ENCODE measurements around the gene ABHD18.
"Not testable (repeated sequence)": the region's sequence is repeated elsewhere in the genome, so short reads cannot be mapped to it uniquely, and the experiment has no call there.

The ABHD18 gene

GRCh38 chr4:127965062-127965802, at the start of gene ABHD18, which contains the start of gene MFSD8:
ABHD18 (plus strand) TSS chr4:127965406; CDS start chr4:127982956, 17,550 bp downstream.
MFSD8 (minus strand) TSS chr4:127965173; CDS start chr4:127965133, 40 bp downstream.
- peak; percentile 99 for DNase-seq

DNA sequence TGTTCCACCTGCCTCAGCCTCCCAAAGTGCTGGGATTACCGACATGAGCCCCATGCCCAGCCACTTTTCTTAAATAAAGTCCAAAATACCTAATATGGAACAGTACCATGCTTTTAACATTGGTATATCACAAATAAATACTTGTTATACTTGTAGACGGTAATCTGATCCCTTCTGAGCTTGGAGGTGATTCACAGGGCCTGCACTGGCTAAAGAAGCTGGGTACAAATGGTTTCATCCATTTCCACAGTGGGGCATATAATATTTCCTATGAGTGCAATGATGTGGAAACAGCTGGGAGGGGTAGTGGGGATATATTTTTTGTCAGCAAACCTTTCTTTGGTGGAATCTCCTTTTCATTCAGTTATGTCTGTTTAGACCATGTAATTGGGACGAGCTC, 48.7 kb upstream of the ABHD18 start:
- no peak for DNase-seq

DNA sequence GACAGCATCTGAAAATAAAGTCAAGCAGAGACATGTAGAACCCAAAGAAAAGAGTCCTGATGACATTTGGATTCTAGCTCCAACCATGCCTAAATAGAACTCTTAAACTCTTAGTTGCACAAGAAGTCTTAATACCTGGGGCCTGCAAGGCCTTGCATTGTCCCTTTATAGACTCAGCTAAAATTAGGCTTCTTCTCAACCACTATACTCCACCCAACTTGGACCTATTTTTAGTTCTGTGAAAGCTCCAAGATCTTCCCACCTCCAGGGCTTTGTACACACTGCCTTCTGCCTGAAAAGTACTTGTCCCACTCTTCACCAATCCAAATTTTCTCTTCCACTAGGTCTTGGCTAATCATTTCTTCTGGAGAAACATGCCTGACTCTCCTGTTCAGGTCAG, 48.1 kb upstream of the ABHD18 start:
- DNase-seq, result no peak

DNA sequence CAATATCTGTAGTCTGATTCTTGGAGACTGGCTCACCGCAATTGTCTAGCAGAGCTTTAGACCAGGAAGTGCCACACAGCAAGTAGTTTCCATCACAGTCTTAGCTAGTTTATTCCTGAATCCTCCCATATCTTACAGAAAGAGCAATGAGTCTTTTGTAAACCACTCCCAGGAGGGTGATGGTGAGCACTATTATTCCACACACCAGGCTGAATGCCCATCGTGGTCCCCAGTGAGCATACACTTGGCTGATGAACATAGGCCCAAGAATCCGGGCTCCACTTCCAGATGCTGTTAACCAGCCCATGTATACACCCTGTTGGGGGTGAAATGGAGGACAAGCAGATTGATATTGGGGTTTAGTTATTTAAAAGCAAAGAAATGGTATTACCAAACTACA, 44.7 kb upstream of the ABHD18 start:
- DNase-seq, result no peak

- no peak for DNase-seq
These were observed 43.0 kb upstream of the ABHD18 start for GRCh38 chr4:127922226-127922625.

- not testable (repeated sequence) for DNase-seq
These were observed 39.5 kb upstream of the ABHD18 start for GRCh38 chr4:127925720-127926119.

- no peak for DNase-seq
These were observed 35.0 kb upstream of the ABHD18 start for GRCh38 chr4:127930175-127930574.

DNA sequence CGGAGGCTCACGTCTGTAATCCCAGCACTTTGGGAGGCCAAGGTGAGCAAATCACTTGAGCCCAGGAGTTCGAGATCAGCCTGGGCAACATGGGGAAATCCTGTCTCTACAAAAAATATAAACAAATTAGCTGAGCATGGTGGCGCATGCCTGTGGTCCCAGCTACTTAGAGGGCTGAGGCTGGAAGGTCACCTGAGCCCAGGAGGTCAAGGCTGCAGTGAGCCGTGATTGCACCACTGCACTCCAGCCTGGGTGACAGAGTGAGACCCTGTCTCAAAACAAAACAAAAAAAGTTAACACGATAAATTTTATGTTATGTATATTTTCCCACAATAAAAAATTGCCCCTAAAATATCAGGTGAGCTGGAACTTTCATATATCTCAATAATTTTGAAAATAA, 33.4 kb upstream of the ABHD18 start:
- not testable (repeated sequence) for DNase-seq

- DNase-seq, result no peak
These were observed 28.2 kb upstream of the ABHD18 start for GRCh38 chr4:127936974-127937373.

DNA sequence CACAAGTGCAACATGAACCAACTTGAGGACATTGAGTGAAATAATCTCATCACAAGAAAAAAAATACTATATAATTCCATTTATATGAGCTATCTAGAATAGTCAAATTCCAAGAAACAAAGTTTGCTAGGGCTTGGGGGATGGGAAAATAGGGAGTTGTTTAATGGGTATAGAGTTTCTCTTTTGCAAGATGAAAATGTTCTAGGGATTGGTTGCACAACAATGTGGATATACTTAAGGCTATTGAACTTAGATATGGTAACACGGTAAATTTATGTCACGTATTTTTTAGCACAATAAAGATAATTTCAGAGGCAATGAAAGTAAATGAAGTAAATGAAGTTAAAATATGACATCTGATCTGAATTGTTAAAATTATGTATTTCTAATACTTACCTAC, 8.1 kb upstream of the ABHD18 start:
- DNase-seq, result no peak

DNA sequence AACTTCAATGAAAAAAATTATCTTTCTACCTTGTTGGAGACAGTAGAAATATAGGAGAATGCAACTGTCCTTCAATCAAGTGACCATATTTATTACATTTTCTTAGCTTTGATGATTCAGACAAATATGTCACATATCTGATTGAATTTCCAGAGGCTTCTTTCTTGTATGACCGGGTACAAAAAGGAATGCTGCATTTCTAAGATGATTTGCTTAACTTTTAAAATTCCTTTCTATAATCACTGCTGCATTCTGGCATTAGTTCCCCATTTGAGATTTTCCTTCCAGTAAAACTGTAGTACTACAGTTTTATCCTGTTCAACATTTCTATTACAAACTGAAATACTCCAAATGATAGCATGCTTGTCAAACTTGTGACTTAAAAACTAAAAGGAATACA, 5.4 kb upstream of the ABHD18 start:
- DNase-seq, result no peak

DNA sequence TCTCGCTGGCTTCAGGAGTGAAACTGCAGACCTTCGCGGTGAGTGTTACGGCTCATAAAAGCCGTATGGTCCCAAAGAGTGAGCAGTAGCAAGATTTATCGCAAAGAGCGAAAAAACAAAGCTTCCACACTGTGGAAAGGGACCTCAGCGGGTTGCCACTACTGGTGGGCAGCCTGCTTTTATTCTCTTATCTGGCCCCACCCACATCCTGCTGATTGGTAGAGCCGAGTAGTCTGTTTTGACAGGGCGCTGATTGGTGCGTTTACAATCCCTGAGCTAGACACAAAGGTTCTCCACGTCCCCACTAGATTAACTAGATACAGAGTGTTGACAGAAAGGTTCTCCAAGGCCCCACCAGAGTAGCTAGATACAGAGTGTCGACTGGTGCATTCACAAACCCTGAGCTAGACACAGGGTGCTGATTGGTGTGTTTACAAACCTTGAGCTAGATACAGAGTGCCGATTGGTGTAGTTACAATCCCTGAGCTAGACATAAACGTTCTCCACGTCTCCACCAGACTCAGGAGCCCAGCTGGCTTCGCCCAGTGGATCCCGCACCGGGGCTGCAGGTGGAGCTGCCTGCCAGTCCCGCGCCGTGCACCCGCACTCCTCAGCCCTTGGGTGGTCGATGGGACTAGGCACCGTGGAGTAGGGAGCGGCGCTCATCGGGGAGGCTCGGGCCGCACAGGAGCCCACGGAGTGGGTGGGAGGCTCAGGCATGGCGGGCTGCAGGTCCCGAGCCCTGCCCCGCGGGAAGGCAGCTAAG, 1.4 kb upstream of the ABHD18 start:
- peak; percentile 58 for DNase-seq

GRCh38 chr4:127964426-127965061, 662 bp upstream of the ABHD18 start:
- not testable (repeated sequence) for DNase-seq

GRCh38 chr4:127965803-127966175, 583 bp downstream of the ABHD18 start:
- DNase-seq, result peak; percentile 73

DNA sequence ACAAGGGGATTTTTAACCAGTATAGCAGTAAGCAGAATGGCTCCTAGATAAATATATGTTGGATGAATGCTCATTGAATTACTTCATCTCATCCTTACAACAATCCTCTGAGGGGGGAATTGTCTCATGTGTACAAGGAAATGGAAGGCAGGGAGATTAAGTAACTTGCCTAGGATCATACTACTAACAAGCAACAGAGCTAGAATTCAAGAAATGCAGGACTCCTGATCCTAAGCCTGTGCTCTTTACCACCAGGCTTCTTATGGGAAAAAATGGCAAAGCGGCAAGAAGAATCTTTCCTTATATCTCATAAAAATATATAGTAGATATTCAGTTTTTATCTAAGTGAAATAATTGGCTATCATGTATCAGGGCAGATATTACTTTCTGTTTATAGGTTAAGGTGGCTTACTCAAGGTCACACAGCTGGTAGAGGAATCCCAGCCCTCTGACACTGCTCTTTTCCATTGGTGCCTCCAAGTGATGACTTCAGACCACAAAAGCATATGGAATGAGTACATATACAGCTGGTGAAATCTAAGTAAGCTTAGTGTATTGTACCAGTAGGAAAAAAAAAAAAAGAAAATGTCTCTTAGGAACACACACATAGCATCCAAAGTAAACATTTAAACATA, 2.1 kb downstream of the ABHD18 start:
- no peak for DNase-seq

DNA sequence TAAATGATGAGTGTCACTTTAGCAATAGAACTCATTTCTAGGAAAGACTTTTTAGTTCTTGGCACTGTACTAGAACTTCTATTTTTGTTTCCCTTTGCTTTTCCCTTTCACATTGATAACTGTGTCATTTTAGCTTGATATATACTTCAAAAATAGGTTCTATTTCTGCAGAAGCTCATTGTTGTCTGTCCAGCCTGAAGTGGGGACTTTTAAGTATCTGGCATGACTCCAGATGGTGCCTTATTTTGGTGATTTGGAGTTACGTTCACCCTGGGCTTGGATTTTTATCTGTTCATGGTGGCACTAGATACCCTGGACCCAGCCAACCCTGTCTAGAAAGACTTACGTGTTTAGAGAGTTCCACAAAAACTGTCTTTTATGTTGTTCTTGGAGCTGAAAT, 3.4 kb downstream of the ABHD18 start:
- no peak for DNase-seq

DNA sequence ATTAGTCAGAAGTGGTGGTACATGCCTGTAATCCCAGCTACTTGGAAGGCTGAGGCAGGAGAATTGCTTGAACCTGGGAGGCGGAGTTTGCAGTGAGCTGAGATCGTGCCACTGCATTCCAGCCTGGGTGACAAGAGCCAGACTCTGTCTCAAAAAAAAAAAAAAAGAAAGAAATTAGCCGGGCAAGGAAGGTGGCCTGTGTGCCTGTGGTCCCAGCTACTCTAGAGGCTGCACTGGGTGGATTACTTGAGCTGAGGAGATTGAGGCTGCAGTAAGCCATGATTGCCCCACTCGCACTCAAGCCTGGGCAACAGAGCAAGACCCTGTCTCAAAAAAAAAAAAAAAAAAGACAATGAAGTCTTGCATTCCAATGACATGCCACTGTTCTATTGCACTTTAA, 5.7 kb downstream of the ABHD18 start:
- not testable (repeated sequence) for DNase-seq

- no peak for DNase-seq
These were observed 10.0 kb downstream of the ABHD18 start for GRCh38 chr4:127975121-127975770.

DNA sequence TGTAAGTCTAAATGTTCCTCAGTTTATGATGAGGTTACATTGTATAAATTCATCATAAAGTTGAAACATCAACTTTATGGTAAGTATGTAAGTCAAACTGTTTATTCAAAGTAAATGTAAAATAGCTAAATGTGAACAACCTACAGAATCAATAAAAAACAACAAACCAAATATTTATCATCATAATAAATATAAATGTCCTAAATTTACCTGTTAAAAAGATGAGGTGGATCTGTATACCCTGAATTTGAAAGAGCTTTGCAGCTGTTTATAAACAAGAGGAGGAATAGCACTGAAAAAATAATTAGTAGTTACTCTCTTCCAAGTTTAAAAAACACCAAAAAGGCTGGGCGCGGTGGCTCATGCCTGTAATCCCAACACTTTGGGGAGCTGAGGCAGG, 13.7 kb downstream of the ABHD18 start:
- DNase-seq, result no peak

DNA sequence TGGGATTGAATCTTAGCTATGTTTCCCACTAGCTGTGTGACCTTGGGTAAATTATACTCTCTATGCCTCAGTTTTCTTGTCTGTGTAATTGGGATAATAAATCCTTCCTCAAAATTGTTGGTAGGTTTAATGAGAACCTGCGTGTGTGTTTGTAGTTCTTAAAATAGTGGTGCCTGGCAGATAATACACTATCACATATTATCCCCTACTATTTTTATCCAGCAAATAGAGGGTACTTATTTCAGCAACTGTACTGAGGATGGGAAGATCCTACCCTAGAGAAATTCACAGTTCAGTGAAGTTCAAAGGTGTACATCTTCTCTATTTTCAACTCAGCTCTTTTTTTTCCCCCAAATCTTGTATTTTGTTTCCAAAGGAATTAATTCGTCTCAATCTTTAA, 17.2 kb downstream of the ABHD18 start:
- no peak for DNase-seq

DNA sequence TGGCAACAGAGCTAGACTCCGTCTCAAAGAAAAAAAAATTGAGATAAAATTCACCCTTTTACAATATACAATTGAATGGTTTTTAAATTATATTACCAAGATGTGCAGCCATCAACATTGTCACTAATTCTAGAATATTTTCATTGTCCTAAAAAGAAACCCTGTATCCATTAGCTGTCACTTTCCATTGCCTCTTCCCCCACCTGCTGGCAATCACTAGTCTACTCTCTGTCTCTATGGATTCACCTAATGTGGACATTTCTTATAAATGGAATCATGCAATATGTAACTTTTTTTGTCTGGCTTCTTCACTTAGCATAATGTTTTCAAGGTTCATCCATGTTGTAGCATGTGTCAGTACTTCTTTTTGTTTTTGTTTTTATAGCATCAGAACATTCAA, 20.8 kb downstream of the ABHD18 start:
- DNase-seq, result no peak

- no peak for DNase-seq
These were observed 23.4 kb downstream of the ABHD18 start for GRCh38 chr4:127988638-127989037.

DNA sequence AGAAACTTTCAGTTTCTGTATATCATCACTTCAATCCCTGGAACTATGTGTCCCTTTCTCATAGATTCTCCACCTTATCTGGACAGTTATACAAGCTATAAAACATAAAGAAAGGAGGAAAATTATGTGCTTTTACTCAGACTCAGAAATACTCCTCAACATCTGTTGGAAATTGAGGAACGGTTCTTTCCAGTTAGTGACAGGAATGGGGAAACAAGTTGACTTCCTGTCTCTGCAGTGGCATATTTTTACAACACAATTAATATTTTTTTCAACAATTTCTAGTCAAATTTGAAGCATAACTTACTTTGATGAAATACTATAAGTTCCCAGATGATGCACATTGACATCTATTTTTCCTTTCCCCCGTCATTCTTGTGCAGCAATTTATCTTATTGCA, 27.9 kb downstream of the ABHD18 start:
- no peak for DNase-seq
